H1 (cell line): ENCODE data around the gene TEAD3. TPM values are rescaled to one million over a fixed set of nuclear protein-coding genes. Genes with fewer than 3 reads are reported as not detected.
A peak's percentile ranks its signal among the peaks of the same experiment; 100 is the strongest.

Source experiments
- CTCF ChIA-PET: fragments of 300-600 bp; sonication (Branson Sonifier 250); formaldehyde crosslinking; loops from one replicate; lab custom pipeline; 2021; ENCODE audit not compliant: partially characterized antibody; lab: Charles Lee
- POLR2A ChIA-PET: fragments of 300-600 bp; sonication (Branson Sonifier 250); formaldehyde crosslinking; loops from one replicate; lab custom pipeline; 2021; ENCODE audit warnings: inconsistent platforms; ENCODE audit not compliant: partially characterized antibody; lab: Charles Lee
- DNase-seq, 2 experiments: peaks; one replicate each; pipeline versions ENCODE4 v3.0.0 to v3.0.0-alpha.2; 2010 to 2022; ENCODE audit warnings: low spot score in 2 of 2, low read depth in 1 of 2, mixed read lengths in 1 of 2
- FAIRE-seq: peaks from 2 replicates; lab custom pipeline; 2011; peaks lifted over from hg19 to GRCh38; lab: Jason Lieb, UNC
- H2AFZ ChIP-seq: 2 replicates; pipeline ENCODE4 v1.8.1; 2012; ENCODE audit warnings: low read length, inconsistent platforms
- H2AK5ac ChIP-seq: 2 replicates; pipeline ENCODE4 v1.6.1; 2013; ENCODE audit warnings: low read depth, low read length
- H2BK120ac ChIP-seq: replicated peaks from 2 replicates; pipeline ENCODE3; 2013; ENCODE audit warnings: low read depth, low read length, inconsistent platforms
- H2BK12ac ChIP-seq: 2 replicates; pipeline ENCODE4 v1.6.1; 2013; ENCODE audit warnings: low read depth, low read length
- H2BK15ac ChIP-seq: 2 replicates; pipeline ENCODE4 v1.6.1; 2013; ENCODE audit warnings: low read length
- H2BK20ac ChIP-seq: 2 replicates; pipeline ENCODE4 v1.6.1; 2013; ENCODE audit warnings: low read length
- H2BK5ac ChIP-seq: 2 replicates; pipeline ENCODE4 v1.6.1; 2013; ENCODE audit warnings: low read depth, low read length
- H3K14ac ChIP-seq: 2 replicates; pipeline ENCODE4 v1.6.1; 2013; ENCODE audit warnings: inconsistent platforms; ENCODE audit not compliant: insufficient read length
- H3K18ac ChIP-seq: 2 replicates; pipeline ENCODE4 v1.6.1; 2013; ENCODE audit warnings: low read length; ENCODE audit errors: extremely low read depth
- H3K23ac ChIP-seq: 2 replicates; pipeline ENCODE4 v1.6.1; 2013; ENCODE audit warnings: inconsistent platforms; ENCODE audit not compliant: insufficient read length
- H3K23me2 ChIP-seq: 2 replicates; pipeline ENCODE4 v1.6.1; 2013; ENCODE audit warnings: low read depth, low read length
- H3K27ac ChIP-seq: 2 replicates; pipeline ENCODE4 v1.6.1; 2011; ENCODE audit warnings: low read depth, low read length, inconsistent platforms
- H3K27me3 ChIP-seq, 4 experiments: replicated peaks in 1 of 4; 1 replicate in 1 of 4; 2 replicates in 3 of 4; pipeline versions ENCODE4 v1.6.1 to v1.8.1; 2011 to 2013; ENCODE audit warnings: low read length in 3 of 4, mild to moderate bottlenecking in 3 of 4, inconsistent platforms in 2 of 4, mixed read lengths in 2 of 4, moderate library complexity in 1 of 4; ENCODE audit not compliant: control insufficient read depth in 3 of 4, insufficient read depth in 3 of 4; ENCODE audit errors: extremely low read depth in 1 of 4
- H3K36me3 ChIP-seq, 4 experiments: 2 replicates each; pipeline versions ENCODE4 v1.6.1 to v1.8.1; 2011 to 2013; ENCODE audit warnings: mild to moderate bottlenecking in 4 of 4, low read length in 3 of 4, moderate library complexity in 2 of 4, control low read depth in 1 of 4, inconsistent platforms in 1 of 4; ENCODE audit not compliant: insufficient read depth in 4 of 4, control insufficient read depth in 2 of 4
- H3K4ac ChIP-seq: replicated peaks from 2 replicates; pipeline ENCODE3; 2013; ENCODE audit warnings: low read length, low read depth, mixed read lengths, inconsistent platforms; ENCODE audit not compliant: insufficient read length
- H3K4me1 ChIP-seq, 4 experiments: replicated peaks in 1 of 4; 1 replicate in 1 of 4; 2 replicates in 3 of 4; pipeline versions ENCODE4 v1.6.1 to v1.8.1; 2011 to 2013; ENCODE audit warnings: low read length in 3 of 4, inconsistent platforms in 2 of 4, mixed read lengths in 1 of 4; ENCODE audit not compliant: insufficient read depth in 4 of 4, control insufficient read depth in 3 of 4
- H3K4me2 ChIP-seq, 2 experiments: 2 replicates each; pipeline versions ENCODE4 v1.6.1 to v1.8.1; 2011 to 2013; ENCODE audit warnings: low read depth in 2 of 2, low read length in 2 of 2, control low read depth in 1 of 2, inconsistent platforms in 1 of 2, mild to moderate bottlenecking in 1 of 2; ENCODE audit not compliant: insufficient read depth in 1 of 2
- H3K4me3 ChIP-seq, 4 experiments: fragments of 200-600, 300-600 bp in 1 of 4; sonication (generic), shearing (Covaris generic), sonication (Bioruptor Twin) in 1 of 4; 2 replicates each; pipeline versions ENCODE4 v1.5.1 to v1.8.1; 2011 to 2016; ENCODE audit warnings: low read length in 4 of 4, low read depth in 3 of 4, control low read depth in 2 of 4, inconsistent platforms in 2 of 4, mild to moderate bottlenecking in 2 of 4, mixed read lengths in 1 of 4, moderate library complexity in 1 of 4; ENCODE audit not compliant: insufficient read depth in 2 of 4; ENCODE audit errors: extremely low read depth in 1 of 4
- H3K56ac ChIP-seq: replicated peaks from 2 replicates; pipeline ENCODE3; 2013; ENCODE audit warnings: low read depth, mild to moderate bottlenecking, mixed read lengths, low read length, inconsistent platforms; ENCODE audit not compliant: insufficient read length
- H3K79me1 ChIP-seq: 2 replicates; pipeline ENCODE4 v1.6.1; 2013; ENCODE audit warnings: low read depth, low read length, control low read depth
- H3K79me2 ChIP-seq, 2 experiments: 2 replicates each; pipeline versions ENCODE4 v1.6.1 to v1.8.1; 2012 to 2013; ENCODE audit warnings: low read length in 2 of 2, mild to moderate bottlenecking in 2 of 2, inconsistent platforms in 1 of 2; ENCODE audit not compliant: insufficient read depth in 2 of 2, control insufficient read depth in 1 of 2
- H3K9ac ChIP-seq, 4 experiments: replicated peaks in 1 of 4; 1 replicate in 1 of 4; 2 replicates in 3 of 4; pipeline versions ENCODE4 v1.6.1 to v1.8.1; 2011 to 2013; ENCODE audit warnings: low read depth in 3 of 4, low read length in 3 of 4, control low read depth in 2 of 4, mild to moderate bottlenecking in 2 of 4, moderate library complexity in 2 of 4, inconsistent platforms in 1 of 4; ENCODE audit errors: extremely low read depth in 1 of 4
- H3K9me3 ChIP-seq, 2 experiments: 2 replicates each; pipeline versions ENCODE4 v1.6.1 to v1.8.1; 2012 to 2013; ENCODE audit warnings: mild to moderate bottlenecking in 2 of 2, moderate library complexity in 2 of 2, control low read depth in 1 of 2, inconsistent platforms in 1 of 2, low read depth in 1 of 2, low read length in 1 of 2, mixed read lengths in 1 of 2; ENCODE audit not compliant: insufficient read depth in 2 of 2
- H4K20me1 ChIP-seq, 2 experiments: replicated peaks in 1 of 2; 2 replicates each; pipeline versions ENCODE3 to v1.8.1; 2011 to 2013; ENCODE audit warnings: inconsistent platforms in 2 of 2, low read length in 2 of 2, mild to moderate bottlenecking in 1 of 2; ENCODE audit not compliant: insufficient read depth in 2 of 2, control insufficient read depth in 1 of 2
- H4K5ac ChIP-seq: 2 replicates; pipeline ENCODE4 v1.6.1; 2013; ENCODE audit warnings: low read length, low read depth, mixed read lengths, inconsistent platforms; ENCODE audit not compliant: insufficient read length
- H4K8ac ChIP-seq: 2 replicates; pipeline ENCODE4 v1.8.0; 2013; ENCODE audit warnings: mild to moderate bottlenecking, moderate library complexity, low read length, inconsistent platforms; ENCODE audit not compliant: insufficient read depth; ENCODE audit errors: extremely low read depth
- H4K91ac ChIP-seq: replicated peaks from 2 replicates; pipeline ENCODE3; 2013; ENCODE audit warnings: low read length, mixed read lengths, inconsistent platforms; ENCODE audit not compliant: insufficient read length
- BRCA1 ChIP-seq: IDR thresholded peaks from 2 replicates; pipeline ENCODE4 v1.6.1; 2012; ENCODE audit warnings: low read depth, low read length, improper control_type of control experiment
- EGR1 ChIP-seq: IDR thresholded peaks from 2 replicates; pipeline ENCODE4 v1.6.1; 2011; ENCODE audit warnings: low read depth, low read length, borderline replicate concordance
- HDAC2 ChIP-seq, 2 experiments: fragments of 300-600 bp in 1 of 2; sonication (generic) in 1 of 2; IDR thresholded peaks; 2 replicates each; pipeline ENCODE4 v1.6.1; 2011 to 2012; ENCODE audit warnings: low read depth in 2 of 2, low read length in 2 of 2, mild to moderate bottlenecking in 2 of 2, moderate library complexity in 2 of 2, borderline replicate concordance in 1 of 2, inconsistent platforms in 1 of 2
- TBP ChIP-seq: IDR thresholded peaks from 2 replicates; pipeline ENCODE4 v1.6.1; 2011; ENCODE audit warnings: low read depth, low read length, improper control_type of control experiment
- TEAD4 ChIP-seq: IDR thresholded peaks from 2 replicates; pipeline ENCODE4 v1.6.1; 2012; ENCODE audit warnings: low read depth, low read length, inconsistent platforms, mixed read lengths
- ZNF274 ChIP-seq: IDR thresholded peaks from 2 replicates; pipeline ENCODE4 v1.7.0; 2012; ENCODE audit warnings: low read length, borderline replicate concordance; ENCODE audit errors: extremely low read depth
- WGBS, 2 experiments: shearing (Covaris generic) in 1 of 2; methylation state at CpG; one replicate each; pipeline versions ENCODE4 v1.1.6 to v1.1.7; 2013 to 2015; ENCODE audit warnings: low lambda C conversion rate in 2 of 2, mixed read lengths in 2 of 2, inconsistent platforms in 1 of 2, low coverage in 1 of 2, missing lambda C conversion rate in 1 of 2; ENCODE audit not compliant: insufficient replicate concordance in 2 of 2, insufficient coverage in 1 of 2, insufficient read length in 1 of 2; ENCODE audit errors: extremely low coverage in 1 of 2, missing lambda C conversion rate in 1 of 2; 5-methylcytosine and 5-hydroxymethylcytosine counted together
- polyA plus RNA-seq, 7 experiments: library from polyadenylated mRNA; depleted of rRNA in 3 of 7; stranded (reverse) in 5 of 7; unstranded in 2 of 7; fragments of >200 nt in 5 of 7; fragments of 200-250 nt in 2 of 7; gene quantifications; 1 replicate in 5 of 7; 2 replicates in 1 of 7; 4 replicates in 1 of 7; pipeline versions ENCODE4 v1.2.1 to v1.2.3, GENCODE V29; 2011 to 2013; ENCODE audit warnings: missing spikeins in 2 of 7, mixed read lengths in 2 of 7
- total RNA-seq: library from RNA; stranded (reverse); fragmentation: NEBNext Ultra II Directional; extraction: Animal tissue kit (Norgen Biotek cat#: 25700); gene quantifications from 2 replicates; pipeline ENCODE4 v1.2.1, GENCODE V29; 2021
- TF ChIP-seq, protein P1 (sequence below), 3 experiments: IDR thresholded peaks; 1 replicate in 2 of 3; 2 replicates in 1 of 3; pipeline versions ENCODE4 v1.5.1 to v1.6.1; 2011; ENCODE audit warnings: low read length in 3 of 3, mild to moderate bottlenecking in 3 of 3, inconsistent platforms in 2 of 3, low read depth in 1 of 3, moderate library complexity in 1 of 3; ENCODE audit not compliant: insufficient read depth in 1 of 3; ENCODE audit errors: control extremely low read depth in 1 of 3

Gene TEAD3
- total and polyA plus RNA-seq, 2 of the 8 experiments (the other 6 are each of a cell fraction or from before 2014, with no cell fraction given) = 20.1 to 28.7 TPM

DNA sequence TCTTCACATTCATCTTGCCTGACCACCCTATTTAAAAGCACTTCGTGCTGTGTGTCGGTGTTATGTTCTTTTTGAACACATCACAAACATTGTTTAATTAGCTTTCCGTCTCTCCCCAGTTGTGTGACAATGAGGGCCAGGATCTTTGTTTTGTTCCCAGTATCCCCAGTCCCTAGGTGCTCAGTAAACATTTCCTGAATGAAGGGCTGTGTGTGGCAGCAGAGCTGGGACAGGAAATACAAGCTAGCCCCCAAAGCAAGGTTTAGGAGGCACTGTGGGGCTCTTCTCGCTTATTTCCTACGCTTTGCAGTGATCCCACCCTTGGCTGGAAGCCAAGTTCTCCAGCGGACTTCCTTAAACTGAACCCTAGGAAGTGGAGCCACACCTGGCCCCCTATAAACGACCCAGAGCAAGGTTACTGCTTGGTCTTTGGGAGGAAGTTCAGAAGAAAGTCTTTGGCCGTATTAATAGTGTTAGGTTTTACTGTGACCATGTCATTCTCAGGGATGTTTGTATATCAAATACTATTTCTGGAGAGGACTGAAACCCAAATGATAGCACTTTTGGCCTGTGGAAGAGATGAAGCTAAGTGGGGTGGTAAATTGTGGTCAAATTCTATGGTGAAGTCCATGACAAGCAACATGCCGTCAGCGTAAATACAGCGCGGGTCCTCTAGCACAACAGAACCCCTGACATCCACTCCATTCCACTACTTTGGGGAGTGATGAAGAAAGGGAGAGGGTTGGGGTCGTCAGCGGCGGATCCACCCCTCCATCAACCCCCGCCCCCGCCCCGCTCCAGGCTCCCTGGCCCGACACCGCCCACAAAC is 45.3 kb downstream of the TEAD3 start:
- H2AFZ ChIP-seq = peak overlapping the region; percentile 92; the same call in 1 of the 2 replicates
- no peaks in the 10 kb centered on the region; a peak in 1 of 4 replicates for H3K9me3 ChIP-seq
- no peak overlapping the region for H3K27ac ChIP-seq
- no peak overlapping the region for H2AK5ac ChIP-seq
- peaks cover 7 to 14% (median 10%) of the 10 kb centered on the region in 4 experiments; a peak in 6 of 7 replicates for H3K4me1 ChIP-seq
- DNase-seq (no peak), FAIRE-seq (no peak)
- no peak overlapping the region for H4K5ac ChIP-seq
- no peak overlapping the region for H2BK15ac ChIP-seq
- peaks cover 8% of the 10 kb centered on the region; the same call in 1 of the 2 replicates for H3K23me2 ChIP-seq
- H3K9ac ChIP-seq = no peak overlapping the region
- no peaks in the 10 kb centered on the region; the same call in 1 of the 2 replicates for H3K79me1 ChIP-seq
- H3K56ac ChIP-seq = no peak overlapping the region
- H3K36me3 ChIP-seq = peaks cover 0 to 4% (median 2%) of the 10 kb centered on the region in 4 experiments; a peak in 4 of 8 replicates
- WGBS, 2 experiments = 40% methylated on average over 14 of the region's 20 CpGs; no CpG with 5 or more reads in 1 of the 2 experiments
- POLR2A ChIA-PET = interaction anchor here (0.6 to 12.4 kb wide), 10 partner anchors 9 to 1791 kb away, joined by 3 to 197 read pairs (median 3); partner anchors contain the start of gene RPL10A
- no peak overlapping the region for H4K91ac ChIP-seq
- peaks cover 0 to 4% of the 10 kb centered on the region in 2 experiments for H4K20me1 ChIP-seq
- H3K23ac ChIP-seq = no peak overlapping the region
- H3K18ac ChIP-seq = no peak overlapping the region
- no peak overlapping the region for H2BK5ac ChIP-seq
- H3K4me2 ChIP-seq = peak overlapping the region; percentile 63 to 89
- 0 out of 2 replicates have a peak overlapping the region, but pooled peaks have one; percentile 18 for H2BK12ac ChIP-seq
- H3K79me2 ChIP-seq = no peaks in the 10 kb centered on the region
- H3K14ac ChIP-seq = no peak overlapping the region
- no peak overlapping the region for H2BK120ac ChIP-seq
- H3K27me3 ChIP-seq = no peaks in the 10 kb centered on the region
- no peak overlapping the region for H3K4ac ChIP-seq
- no peak overlapping the region for H2BK20ac ChIP-seq
- H3K4me3 ChIP-seq = peak overlapping the region in 3 of 4 experiments; percentile 11 to 65 (median 22); a peak in 4 of 8 replicates
- CTCF ChIA-PET = interaction anchor here (0.7 to 11.0 kb wide), 20 partner anchors 8 to 226 kb away, joined by 3 to 161 read pairs (median 4); partner anchors contain the start of genes DEF6, PPARD and RPL10A
- no peak overlapping the region; the same call in 1 of the 2 replicates for H4K8ac ChIP-seq
- TF ChIP-seq HDAC2 (IDR thresholded peaks at IDR 0.05; ENCODE audit: borderline replicate concordance in 1 of 2, low read depth in 2 of 2, low read length in 2 of 2) (no peak), ZNF274 (no peak), EGR1 (no peak), BRCA1 (no peak), TBP (no peak), TEAD4 (no peak)
- TF ChIP-seq, protein P1, sequence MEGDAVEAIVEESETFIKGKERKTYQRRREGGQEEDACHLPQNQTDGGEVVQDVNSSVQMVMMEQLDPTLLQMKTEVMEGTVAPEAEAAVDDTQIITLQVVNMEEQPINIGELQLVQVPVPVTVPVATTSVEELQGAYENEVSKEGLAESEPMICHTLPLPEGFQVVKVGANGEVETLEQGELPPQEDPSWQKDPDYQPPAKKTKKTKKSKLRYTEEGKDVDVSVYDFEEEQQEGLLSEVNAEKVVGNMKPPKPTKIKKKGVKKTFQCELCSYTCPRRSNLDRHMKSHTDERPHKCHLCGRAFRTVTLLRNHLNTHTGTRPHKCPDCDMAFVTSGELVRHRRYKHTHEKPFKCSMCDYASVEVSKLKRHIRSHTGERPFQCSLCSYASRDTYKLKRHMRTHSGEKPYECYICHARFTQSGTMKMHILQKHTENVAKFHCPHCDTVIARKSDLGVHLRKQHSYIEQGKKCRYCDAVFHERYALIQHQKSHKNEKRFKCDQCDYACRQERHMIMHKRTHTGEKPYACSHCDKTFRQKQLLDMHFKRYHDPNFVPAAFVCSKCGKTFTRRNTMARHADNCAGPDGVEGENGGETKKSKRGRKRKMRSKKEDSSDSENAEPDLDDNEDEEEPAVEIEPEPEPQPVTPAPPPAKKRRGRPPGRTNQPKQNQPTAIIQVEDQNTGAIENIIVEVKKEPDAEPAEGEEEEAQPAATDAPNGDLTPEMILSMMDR (IDR thresholded peaks at IDR 0.05; ENCODE audit: control extremely low read depth in 1 of 3, insufficient read depth in 1 of 3, low read depth in 1 of 3, low read length in 3 of 3) = no peak
